SIG-M5 treated with dmso at 0.1 percent for 504 hours (cell line): ENCODE measurements around the gene ITGA7.

Experiments used
- DNase-seq: peaks from one replicate; lab custom pipeline; 2025; ENCODE audit not compliant: unreplicated experiment; lab: John Stamatoyannopoulos, UW

ITGA7 gene

GRCh38 chr12:55707841-55708694 lies at the start of gene ITGA7:
TSS of gene ITGA7 (minus strand) at chr12:55707904. CDS start at chr12:55707682, 222 bp downstream.
- no peak for DNase-seq

- no peak for DNase-seq
Observed at GRCh38 chr12:55755246-55755645, 47.5 kb upstream of the ITGA7 start.

DNA sequence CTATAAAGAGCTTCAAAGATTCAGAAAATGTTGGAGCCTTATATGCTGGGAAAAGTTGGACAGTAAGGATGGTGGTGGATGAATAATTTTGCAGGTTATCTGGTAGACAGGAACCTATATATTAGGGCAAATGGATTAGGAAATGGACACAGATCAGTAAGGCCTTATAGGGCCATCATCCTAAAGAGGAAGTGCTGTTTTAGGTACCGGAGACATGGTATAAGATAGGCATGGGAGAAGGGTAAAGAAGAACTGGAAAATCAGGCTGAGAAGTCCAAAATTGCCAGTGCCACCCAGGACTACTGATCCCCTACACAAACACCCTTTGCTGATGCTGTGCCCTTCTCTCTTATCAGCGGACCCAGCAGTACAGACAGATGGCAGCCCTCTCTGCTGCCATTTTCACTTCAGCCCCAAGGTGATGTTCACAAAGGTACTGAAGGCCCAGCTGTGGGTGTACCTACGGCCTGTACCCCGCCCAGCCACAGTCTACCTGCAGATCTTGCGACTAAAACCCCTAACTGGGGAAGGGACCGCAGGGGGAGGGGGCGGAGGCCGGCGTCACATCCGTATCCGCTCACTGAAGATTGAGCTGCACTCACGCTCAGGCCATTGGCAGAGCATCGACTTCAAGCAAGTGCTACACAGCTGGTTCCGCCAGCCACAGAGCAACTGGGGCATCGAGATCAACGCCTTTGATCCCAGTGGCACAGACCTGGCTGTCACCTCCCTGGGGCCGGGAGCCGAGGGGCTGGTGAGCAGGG lies 40.7 kb upstream of the ITGA7 start:
- no peak for DNase-seq

DNA sequence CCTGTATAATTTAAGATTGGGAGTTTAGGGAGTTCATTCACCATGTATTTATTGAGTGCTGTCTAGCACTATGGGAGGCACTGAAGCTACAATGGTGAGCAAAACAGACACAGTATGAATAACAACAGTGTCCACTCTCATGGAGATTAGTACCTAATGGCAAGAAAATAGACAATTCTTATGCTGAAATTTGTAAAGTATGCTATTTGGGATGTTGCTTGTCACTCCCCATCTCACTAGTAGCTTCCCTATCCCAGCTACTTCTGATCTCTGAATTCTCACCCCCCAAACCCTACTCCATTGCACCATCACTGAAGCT lies 39.2 kb upstream of the ITGA7 start:
- no peak for DNase-seq

DNA sequence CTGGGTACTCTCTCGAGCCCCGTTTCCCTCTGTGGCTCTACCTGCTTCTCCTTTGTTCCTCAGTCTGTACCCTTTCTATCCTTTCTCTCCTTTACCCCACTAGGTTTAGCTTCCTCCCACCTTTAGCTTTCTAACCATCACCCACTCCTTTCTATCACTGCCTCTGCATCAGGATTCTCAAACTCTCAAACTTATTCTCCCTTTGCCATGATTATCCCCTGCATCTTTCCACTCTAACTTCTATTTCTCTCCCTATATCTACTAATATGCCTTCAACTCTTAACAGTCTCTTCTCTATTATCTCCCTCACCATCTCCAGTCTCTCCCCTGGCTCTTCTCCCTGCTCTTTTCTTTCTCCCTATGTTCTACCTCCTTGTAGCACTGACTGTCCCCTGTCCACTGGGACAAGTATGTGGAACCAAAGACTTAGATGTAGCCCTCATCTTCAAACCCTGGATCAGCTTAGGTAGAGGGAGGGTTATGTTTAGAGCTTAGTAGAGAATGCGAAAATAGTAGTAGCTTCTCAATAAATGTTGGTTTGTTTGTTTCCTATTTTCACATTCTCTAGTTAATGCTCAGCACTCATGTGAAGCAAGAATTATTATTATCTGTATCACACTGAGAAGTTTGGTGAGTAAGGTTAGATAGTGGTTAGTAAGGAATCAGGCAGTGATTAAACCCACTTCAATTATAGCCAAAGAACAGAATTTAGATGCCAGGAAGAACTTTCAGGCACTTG lies 38.6 kb upstream of the ITGA7 start:
- no peak for DNase-seq

DNA sequence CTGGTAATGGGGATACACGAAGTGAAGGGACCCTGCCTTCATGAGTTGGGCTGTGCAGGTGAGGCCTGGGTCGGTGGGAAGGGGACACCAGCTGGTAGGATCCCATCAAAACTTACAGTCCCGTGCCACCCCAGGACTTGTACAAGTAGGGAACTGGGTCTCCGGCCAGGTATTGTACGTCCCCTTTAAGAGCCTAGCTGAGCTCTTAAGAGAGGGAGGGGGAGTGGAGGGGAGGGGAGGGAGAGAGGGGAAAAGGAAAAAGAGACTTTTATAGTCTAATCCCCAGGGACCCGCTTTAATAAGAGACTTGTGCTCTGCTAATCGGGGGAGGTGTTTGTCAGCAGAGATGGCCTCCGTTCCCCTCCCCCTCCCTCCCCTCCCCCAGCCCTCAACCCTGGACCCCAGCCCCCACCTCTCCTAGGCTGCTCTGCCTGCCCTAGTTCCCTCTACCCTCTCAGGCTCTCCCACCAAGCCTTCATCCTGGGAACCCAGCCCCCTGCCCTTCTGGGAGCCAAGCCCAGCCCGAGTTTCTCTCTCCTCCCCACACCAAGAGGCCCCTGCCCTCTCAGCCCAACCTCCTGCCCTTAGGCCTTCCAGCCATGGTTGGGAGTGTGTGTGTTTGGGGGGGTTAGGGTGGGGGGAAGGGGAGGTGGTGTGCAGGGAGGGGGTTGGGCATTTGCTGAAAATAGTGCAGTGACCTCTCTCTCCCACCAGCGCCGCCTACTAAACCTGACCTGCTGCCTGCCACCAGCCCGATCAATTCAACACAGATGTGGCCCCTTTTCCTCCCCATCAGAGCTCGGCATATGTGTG lies 37.9 kb upstream of the ITGA7 start:
- no peak for DNase-seq

GRCh38 chr12:55744340-55745030 lies 36.8 kb upstream of the ITGA7 start:
- no peak for DNase-seq

DNA sequence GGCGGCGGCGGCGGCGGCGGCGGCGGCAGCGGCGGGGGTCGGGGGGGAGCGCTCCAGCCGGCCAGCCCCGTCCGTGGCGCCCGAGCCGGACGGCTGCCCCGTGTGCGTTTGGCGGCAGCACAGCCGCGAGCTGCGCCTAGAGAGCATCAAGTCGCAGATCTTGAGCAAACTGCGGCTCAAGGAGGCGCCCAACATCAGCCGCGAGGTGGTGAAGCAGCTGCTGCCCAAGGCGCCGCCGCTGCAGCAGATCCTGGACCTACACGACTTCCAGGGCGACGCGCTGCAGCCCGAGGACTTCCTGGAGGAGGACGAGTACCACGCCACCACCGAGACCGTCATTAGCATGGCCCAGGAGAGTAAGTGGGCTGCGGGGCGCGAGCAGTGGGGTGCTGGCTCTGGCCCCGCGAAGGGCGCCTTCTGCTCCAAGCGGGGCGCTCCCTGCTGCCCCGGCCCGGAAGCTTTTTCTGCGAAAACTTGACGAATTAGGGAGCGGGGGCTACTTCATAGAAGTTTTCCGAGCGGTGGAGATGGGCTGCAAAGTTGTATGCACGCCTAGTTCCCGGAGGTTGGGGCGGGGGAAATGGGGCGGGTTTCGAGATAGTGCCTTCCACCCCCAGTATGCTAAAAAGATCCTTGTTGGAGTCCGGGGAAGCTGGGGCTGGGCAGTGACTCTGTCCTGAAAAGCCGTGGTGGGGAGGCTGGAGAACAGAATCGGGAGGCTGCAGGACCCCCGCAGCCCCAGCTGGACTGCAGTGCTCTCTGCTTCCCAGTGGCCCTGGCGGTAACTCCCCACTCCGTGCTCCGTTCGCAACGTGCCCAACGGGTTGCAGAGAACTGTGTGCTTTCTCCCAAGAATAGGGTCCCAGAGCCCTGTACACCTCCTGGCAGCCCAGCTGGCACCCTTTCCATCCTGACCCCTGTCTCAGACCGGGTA lies 36.0 kb upstream of the ITGA7 start:
- peak; percentile 67 for DNase-seq

- DNase-seq: peak; percentile 82
Observed at GRCh38 chr12:55742719-55743405, 35.2 kb upstream of the ITGA7 start, which contains the start of gene GDF11. TSS of gene GDF11 (plus strand) at chr12:55743122. CDS start at chr12:55743317, 195 bp downstream.

GRCh38 chr12:55741931-55742680 lies 34.4 kb upstream of the ITGA7 start:
- no peak for DNase-seq

DNA sequence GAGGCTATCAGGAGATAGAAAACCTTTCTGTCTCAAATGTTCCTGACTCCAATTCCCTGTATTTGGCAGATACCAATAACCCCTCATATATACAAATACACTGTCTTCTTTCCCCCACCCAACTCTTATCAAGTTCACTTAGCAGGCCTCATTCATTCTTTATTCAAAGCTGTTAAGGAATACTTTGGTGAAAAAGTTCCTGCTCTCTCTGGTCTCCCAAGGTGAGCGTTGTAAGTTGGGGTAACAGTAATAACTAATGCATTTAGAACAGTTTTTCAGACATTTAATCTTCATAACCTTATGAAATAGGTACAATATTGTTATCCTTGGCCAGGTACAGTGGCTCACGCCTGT lies 31.3 kb upstream of the ITGA7 start:
- no peak for DNase-seq

- peak; percentile 95 for DNase-seq
Observed at GRCh38 chr12:55738123-55739024, 30.7 kb upstream of the ITGA7 start.

DNA sequence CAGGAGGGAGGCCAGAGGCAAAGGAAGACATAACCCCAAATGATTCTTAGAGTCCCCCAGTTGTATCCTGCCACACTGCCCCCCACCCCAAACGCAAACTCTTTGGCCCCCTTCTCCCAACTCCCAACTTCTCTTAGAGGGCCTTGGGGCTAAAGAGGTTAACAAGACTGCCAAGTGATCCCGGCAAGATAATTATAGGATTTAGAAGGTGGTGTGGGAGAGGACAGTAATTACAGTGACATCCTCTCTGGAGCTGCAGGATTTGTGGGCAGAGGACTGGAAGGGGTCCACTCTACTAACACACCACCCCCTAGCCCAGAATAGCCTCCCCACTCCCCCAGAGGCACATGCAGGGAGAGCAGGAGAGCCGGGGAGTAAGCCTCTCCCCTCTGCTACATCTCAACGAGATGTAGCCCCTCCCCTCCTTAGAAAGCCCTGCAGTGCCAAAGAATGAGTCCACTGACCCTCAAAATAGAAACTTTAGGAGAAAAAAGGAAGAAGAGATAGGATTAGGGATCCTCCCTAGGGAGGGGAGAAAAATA lies 29.9 kb upstream of the ITGA7 start:
- DNase-seq: no peak

DNA sequence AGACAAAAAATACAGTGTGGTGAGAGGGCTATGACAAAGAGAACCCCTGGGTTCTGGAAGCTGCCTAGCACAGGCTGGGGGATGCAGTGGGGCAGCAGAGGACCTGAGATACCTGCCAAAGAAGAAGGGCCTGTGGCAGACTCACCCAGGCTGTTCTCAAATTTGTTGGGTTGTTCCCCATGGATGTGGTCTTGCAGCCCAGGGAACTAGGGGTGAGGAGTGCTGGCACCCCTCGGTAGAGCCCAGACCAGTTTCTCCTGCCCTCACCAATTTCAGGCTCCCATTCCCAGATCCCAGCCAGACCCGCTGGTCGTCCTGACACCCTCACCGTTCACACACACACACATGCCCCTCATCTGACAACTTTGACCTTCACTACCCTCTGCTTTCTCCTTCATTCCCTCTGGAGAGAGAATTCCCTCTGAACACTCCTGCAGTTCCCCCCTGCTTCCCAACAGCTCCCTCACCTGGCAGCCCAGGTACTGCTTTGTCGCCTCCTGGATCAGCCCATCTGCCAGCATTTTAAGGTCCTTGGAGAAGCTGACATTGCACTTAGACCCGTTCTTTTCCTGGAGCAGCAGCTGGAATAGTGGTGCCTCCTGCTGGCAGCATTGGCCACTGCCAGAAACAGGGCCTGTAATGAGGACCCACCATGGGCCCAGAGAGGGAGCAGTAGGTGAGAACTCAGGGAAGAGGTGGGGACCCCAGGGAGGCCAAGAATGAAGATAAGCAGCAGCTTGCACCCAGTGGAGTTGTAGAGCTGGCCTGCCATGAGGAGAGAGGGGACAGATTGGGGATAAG lies 29.3 kb upstream of the ITGA7 start:
- peak; percentile 86 for DNase-seq

- DNase-seq: no peak
Observed at GRCh38 chr12:55736076-55736475, 28.4 kb upstream of the ITGA7 start.

- no peak for DNase-seq
Observed at GRCh38 chr12:55734595-55734994, 26.9 kb upstream of the ITGA7 start.
